GM12878 (cell line): ENCODE data around the gene OR52N1. TPM values are rescaled to one million over a fixed set of nuclear protein-coding genes. Genes with fewer than 3 reads are reported as not detected.
A peak's percentile ranks its signal among the peaks of the same experiment; 100 is the strongest.

Source experiments
- ATAC-seq: fragments of 200-7000 bp; cut with Tn5 transposase; 3 replicates; pipeline ENCODE4 v1.9.1; 2020; ENCODE audit warnings: mild to moderate bottlenecking, moderate library complexity
- BruUV-seq: library from RNA; stranded (reverse); fragments of 400-500 nt; replicated peaks from 2 replicates; lab custom pipeline; 2021; lab: Mats Ljungman, UMichigan
- CTCF ChIA-PET: fragments of 300-600 bp; sonication (Branson Sonifier 250); formaldehyde crosslinking; extraction: SDS; loops from one replicate; lab custom pipeline; 2021; ENCODE audit warnings: inconsistent platforms; lab: Yijun Ruan, JAX
- POLR2A ChIA-PET: fragments of 350-600 bp; formaldehyde crosslinking; extraction: SDS; loops from one replicate; lab custom pipeline; 2021; ENCODE audit warnings: inconsistent platforms; lab: Charles Lee
- RAD21 ChIA-PET: fragments of 300-600 bp; sonication (Branson Sonifier 250); formaldehyde crosslinking; loops from one replicate; lab custom pipeline; 2023; ENCODE audit warnings: antibody characterized with exemption; ENCODE audit not compliant: unreplicated experiment; lab: Charles Lee
- SMC1A ChIA-PET: fragments of 300-600 bp; sonication (Branson Sonifier 250); formaldehyde crosslinking; loops from one replicate; lab custom pipeline; 2023; ENCODE audit not compliant: unreplicated experiment, uncharacterized antibody; lab: Charles Lee
- DNase-seq: peaks from one replicate; pipeline ENCODE4 v3.0.0-alpha.2; 2011; ENCODE audit warnings: low read depth, low spot score
- FAIRE-seq: peaks from 3 replicates; lab custom pipeline; 2011; peaks lifted over from hg19 to GRCh38; lab: Jason Lieb, UNC
- H2AFZ ChIP-seq: 2 replicates; pipeline ENCODE4 v1.6.0; 2011; ENCODE audit warnings: low read depth, low read length, control low read depth; ENCODE audit not compliant: control insufficient read depth
- H3K27ac ChIP-seq: 2 replicates; pipeline ENCODE4 v1.5.1; 2011; ENCODE audit warnings: control low read depth; ENCODE audit not compliant: control insufficient read depth, insufficient read depth
- H3K27me3 ChIP-seq, 2 experiments: replicated peaks in 1 of 2; 2 replicates each; pipeline versions ENCODE4 v1.6.0 to v1.6.1; 2011; ENCODE audit warnings: low read length in 1 of 2; ENCODE audit not compliant: control insufficient read depth in 2 of 2, insufficient read depth in 2 of 2
- H3K36me3 ChIP-seq, 2 experiments: 2 replicates each; pipeline ENCODE4 v1.5.1; 2011; ENCODE audit warnings: low read length in 1 of 2; ENCODE audit not compliant: control insufficient read depth in 2 of 2, insufficient read depth in 2 of 2
- H3K4me1 ChIP-seq: 2 replicates; pipeline ENCODE4 v1.6.1; 2011; ENCODE audit warnings: mild to moderate bottlenecking, low read length, moderate library complexity, mixed read lengths; ENCODE audit not compliant: control insufficient read depth, insufficient read depth
- H3K4me2 ChIP-seq: 2 replicates; pipeline ENCODE4 v1.6.0; 2011; ENCODE audit warnings: control low read depth; ENCODE audit not compliant: control insufficient read depth, insufficient read depth
- H3K4me3 ChIP-seq: fragments of 200-600 bp; sonication (generic); 2 replicates; pipeline ENCODE4 v1.5.1; 2016
- H3K79me2 ChIP-seq: 2 replicates; pipeline ENCODE4 v1.6.0; 2011; ENCODE audit warnings: low read length; ENCODE audit not compliant: control insufficient read depth, insufficient read depth
- H3K9ac ChIP-seq: 2 replicates; pipeline ENCODE4 v1.8.0; 2011; ENCODE audit warnings: low read length, control low read depth, mixed read lengths; ENCODE audit not compliant: control insufficient read depth, insufficient read depth
- H3K9me3 ChIP-seq: replicated peaks from 3 replicates; pipeline ENCODE4 v1.5.1; 2011; ENCODE audit warnings: mild to moderate bottlenecking, low read length; ENCODE audit not compliant: control insufficient read depth, insufficient read depth
- H4K20me1 ChIP-seq: 2 replicates; pipeline ENCODE4 v1.6.0; 2011; ENCODE audit not compliant: control insufficient read depth, insufficient read depth
- CHD1 ChIP-seq: IDR thresholded peaks from 2 replicates; pipeline ENCODE4 v1.6.1; 2012; ENCODE audit warnings: low read depth, low read length, improper control_type of control experiment
- CHD2 ChIP-seq: IDR thresholded peaks from 2 replicates; pipeline ENCODE4 v1.6.1; 2011; ENCODE audit warnings: low read depth, low read length, improper control_type of control experiment, borderline replicate concordance
- CREM ChIP-seq: IDR thresholded peaks from 2 replicates; pipeline ENCODE4 v1.6.1; 2014; ENCODE audit warnings: antibody characterized with exemption, low read depth
- E2F8 ChIP-seq: fragments of 450-650 bp; IDR thresholded peaks from 2 replicates; pipeline ENCODE4 v1.6.1; 2018; ENCODE audit warnings: mild to moderate bottlenecking, low read depth, moderate library complexity; ENCODE audit not compliant: partially characterized antibody
- MXI1 ChIP-seq: fragments of 150-350 bp; IDR thresholded peaks from 2 replicates; pipeline ENCODE4 v1.6.1; 2011; ENCODE audit warnings: low read depth, mild to moderate bottlenecking, inconsistent platforms, low read length, improper control_type of control experiment
- NR2F1 ChIP-seq: fragments of 450-650 bp; conservative IDR thresholded peaks from 2 replicates; pipeline ENCODE4 v1.6.1; 2017; ENCODE audit warnings: mild to moderate bottlenecking
- POLR2A ChIP-seq: IDR thresholded peaks from 2 replicates; pipeline ENCODE4 v1.6.1; 2011; ENCODE audit warnings: low read depth, mild to moderate bottlenecking, low read length
- RCOR1 ChIP-seq: conservative IDR thresholded peaks from 2 replicates; pipeline ENCODE4 v1.6.1; 2012; ENCODE audit warnings: low read depth, low read length, improper control_type of control experiment
- SUPT20H ChIP-seq: IDR thresholded peaks from 2 replicates; pipeline ENCODE4 v1.6.1; 2011; ENCODE audit warnings: low read depth, mild to moderate bottlenecking, low read length, moderate library complexity, borderline replicate concordance; ENCODE audit not compliant: control insufficient read depth
- ZNF217 ChIP-seq: fragments of 450-650 bp; IDR thresholded peaks from 2 replicates; pipeline ENCODE4 v1.6.1; 2017; ENCODE audit warnings: antibody characterized with exemption, mild to moderate bottlenecking
- WGBS: methylation state at CpG from one replicate; pipeline ENCODE4 v1.1.6; 2016; ENCODE audit warnings: low lambda C conversion rate; ENCODE audit not compliant: insufficient replicate concordance, insufficient coverage; ENCODE audit errors: missing lambda C conversion rate; 5-methylcytosine and 5-hydroxymethylcytosine counted together
- in situ Hi-C: fragments of 300-500 bp; cut with MboI; formaldehyde crosslinking; loops from 9 replicates; pipeline ENCODE4 v1.14.3; 2018; ENCODE audit warnings: mixed read lengths
- intact Hi-C: fragments of 100-400 bp; cut with micrococcal nuclease; formaldehyde crosslinking; loops from one replicate; pipeline ENCODE4 v1.14.2; 2022; ENCODE audit not compliant: unreplicated experiment
- polyA plus RNA-seq, 11 experiments: library from polyadenylated mRNA; depleted of rRNA in 4 of 11; unstranded in 6 of 11; stranded (reverse) in 5 of 11; fragments of >200 nt; fragmentation: Nextera tagmentation in 4 of 11; fragmentation: Illumina TruSeq in 1 of 11; extraction: Ambion mirVana in 4 of 11; extraction: Trizol in 1 of 11; gene quantifications; 1 replicate in 1 of 11; 2 replicates in 10 of 11; pipeline versions ENCODE4 v1.2.1 to v1.2.3, GENCODE V29; 2011 to 2016; ENCODE audit warnings: inconsistent platforms in 2 of 11, missing spikeins in 2 of 11, low read depth in 1 of 11
- total RNA-seq, 4 experiments: library from RNA; depleted of rRNA in 3 of 4; stranded (reverse); fragments of >200 nt in 3 of 4; fragmentation: Illumina TruSeq in 1 of 4; extraction: Trizol in 1 of 4; gene quantifications; 2 replicates each; pipeline versions ENCODE4 v1.2.1 to v1.2.3, GENCODE V29; 2013 to 2021
- TF ChIP-seq, protein P1 (sequence below): IDR thresholded peaks from 2 replicates; pipeline ENCODE4 v1.6.1; 2012; ENCODE audit warnings: mild to moderate bottlenecking, low read depth, low read length
- TF ChIP-seq, protein P2 (sequence below): fragments of 150-350 bp; IDR thresholded peaks from 2 replicates; pipeline ENCODE4 v1.6.1; 2014; ENCODE audit warnings: mild to moderate bottlenecking, low read depth, low read length
- TF ChIP-seq, protein P3 (sequence below): fragments of 450-650 bp; formaldehyde crosslinking; IDR thresholded peaks from 2 replicates; pipeline ENCODE4 v1.4.0; 2022; ENCODE audit warnings: mild to moderate bottlenecking, moderate library complexity

Gene OR52N1
- total and polyA plus RNA-seq, 10 of the 15 experiments (the other 5 are each of a cell fraction or from before 2014, with no cell fraction given) = 0.04 TPM; not detected in 9

DNA sequence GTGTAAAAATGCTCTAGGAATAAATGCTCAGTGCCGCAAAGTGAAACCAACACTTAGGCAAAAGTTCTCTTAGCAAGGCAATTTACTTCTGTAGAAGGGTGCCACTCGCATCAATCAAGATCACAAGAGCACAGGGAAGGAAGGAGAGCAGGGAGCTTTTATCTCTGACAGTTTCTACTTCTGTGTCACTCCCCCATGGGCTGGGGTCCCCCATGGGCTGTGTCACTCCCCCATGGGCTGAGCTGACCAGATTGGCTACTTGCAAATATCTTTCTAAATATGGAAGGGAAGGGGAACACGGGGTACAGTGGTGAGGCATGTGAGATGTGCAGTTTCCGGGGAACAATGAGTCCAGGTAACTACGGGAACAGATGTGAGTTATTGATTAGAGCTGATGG lies 18.1 kb upstream of the OR52N1 start:
- ChIA-PET CTCF (interaction anchor here (0.7 to 3.2 kb wide), 15 partner anchors 9 to 544 kb away, joined by 3 to 23 read pairs (median 4); partner anchors contain the start of genes TRIM22 and TRIM5), RAD21 (interaction anchor here (0.8 to 2.3 kb wide), 9 partner anchors 8 to 209 kb away, joined by 3 to 23 read pairs (median 5); partner anchors contain the start of genes TRIM22 and TRIM5), POLR2A (interaction anchor here (0.6 kb wide), 1 partner anchor 182 kb away, joined by 3 read pairs; no protein-coding TSS in a partner anchor), SMC1A (interaction anchor here (0.8 to 3.0 kb wide), 16 partner anchors 9 to 438 kb away, joined by 3 to 19 read pairs (median 4); partner anchors contain the start of gene TRIM5)
- FAIRE-seq (no peak), ATAC-seq (peak; percentile 57), DNase-seq (no peak)
- Histone ChIP-seq H3K4me3 (peak overlapping the region; percentile 68), H4K20me1 (no peaks in the 10 kb centered on the region), H3K9ac (peak overlapping the region; percentile 44), H3K4me2 (peak overlapping the region; percentile 78), H3K36me3 (no peaks in the 10 kb centered on the region), H3K79me2 (no peaks in the 10 kb centered on the region), H3K27me3 (no peaks in the 10 kb centered on the region), H3K27ac (no peak overlapping the region), H3K4me1 (no peaks in the 10 kb centered on the region), H2AFZ (peak overlapping the region; percentile 74), H3K9me3 (no peaks in the 10 kb centered on the region)
- WGBS = 10% methylated on average over 5 of the region's 5 CpGs
- in situ Hi-C loops = loop anchor here (5.0 kb wide), 1 partner anchor 337 kb away; no protein-coding TSS in a partner anchor
- intact Hi-C loops = loop anchor here (2.0 to 5.0 kb wide), 5 partner anchors 82 to 684 kb away; partner anchors contain the start of gene OR51M1
- no TSS peak for BruUV-seq
- no peak for TF ChIP-seq CHD2
- no peak for TF ChIP-seq POLR2A
- TF ChIP-seq ZNF217 = no peak
- TF ChIP-seq E2F8 = no peak
- TF ChIP-seq SUPT20H = no peak
- TF ChIP-seq NR2F1 = no peak
- TF ChIP-seq, protein P1, sequence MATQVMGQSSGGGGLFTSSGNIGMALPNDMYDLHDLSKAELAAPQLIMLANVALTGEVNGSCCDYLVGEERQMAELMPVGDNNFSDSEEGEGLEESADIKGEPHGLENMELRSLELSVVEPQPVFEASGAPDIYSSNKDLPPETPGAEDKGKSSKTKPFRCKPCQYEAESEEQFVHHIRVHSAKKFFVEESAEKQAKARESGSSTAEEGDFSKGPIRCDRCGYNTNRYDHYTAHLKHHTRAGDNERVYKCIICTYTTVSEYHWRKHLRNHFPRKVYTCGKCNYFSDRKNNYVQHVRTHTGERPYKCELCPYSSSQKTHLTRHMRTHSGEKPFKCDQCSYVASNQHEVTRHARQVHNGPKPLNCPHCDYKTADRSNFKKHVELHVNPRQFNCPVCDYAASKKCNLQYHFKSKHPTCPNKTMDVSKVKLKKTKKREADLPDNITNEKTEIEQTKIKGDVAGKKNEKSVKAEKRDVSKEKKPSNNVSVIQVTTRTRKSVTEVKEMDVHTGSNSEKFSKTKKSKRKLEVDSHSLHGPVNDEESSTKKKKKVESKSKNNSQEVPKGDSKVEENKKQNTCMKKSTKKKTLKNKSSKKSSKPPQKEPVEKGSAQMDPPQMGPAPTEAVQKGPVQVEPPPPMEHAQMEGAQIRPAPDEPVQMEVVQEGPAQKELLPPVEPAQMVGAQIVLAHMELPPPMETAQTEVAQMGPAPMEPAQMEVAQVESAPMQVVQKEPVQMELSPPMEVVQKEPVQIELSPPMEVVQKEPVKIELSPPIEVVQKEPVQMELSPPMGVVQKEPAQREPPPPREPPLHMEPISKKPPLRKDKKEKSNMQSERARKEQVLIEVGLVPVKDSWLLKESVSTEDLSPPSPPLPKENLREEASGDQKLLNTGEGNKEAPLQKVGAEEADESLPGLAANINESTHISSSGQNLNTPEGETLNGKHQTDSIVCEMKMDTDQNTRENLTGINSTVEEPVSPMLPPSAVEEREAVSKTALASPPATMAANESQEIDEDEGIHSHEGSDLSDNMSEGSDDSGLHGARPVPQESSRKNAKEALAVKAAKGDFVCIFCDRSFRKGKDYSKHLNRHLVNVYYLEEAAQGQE = no peak
- TF ChIP-seq CHD1 = no peak
- TF ChIP-seq, protein P2, sequence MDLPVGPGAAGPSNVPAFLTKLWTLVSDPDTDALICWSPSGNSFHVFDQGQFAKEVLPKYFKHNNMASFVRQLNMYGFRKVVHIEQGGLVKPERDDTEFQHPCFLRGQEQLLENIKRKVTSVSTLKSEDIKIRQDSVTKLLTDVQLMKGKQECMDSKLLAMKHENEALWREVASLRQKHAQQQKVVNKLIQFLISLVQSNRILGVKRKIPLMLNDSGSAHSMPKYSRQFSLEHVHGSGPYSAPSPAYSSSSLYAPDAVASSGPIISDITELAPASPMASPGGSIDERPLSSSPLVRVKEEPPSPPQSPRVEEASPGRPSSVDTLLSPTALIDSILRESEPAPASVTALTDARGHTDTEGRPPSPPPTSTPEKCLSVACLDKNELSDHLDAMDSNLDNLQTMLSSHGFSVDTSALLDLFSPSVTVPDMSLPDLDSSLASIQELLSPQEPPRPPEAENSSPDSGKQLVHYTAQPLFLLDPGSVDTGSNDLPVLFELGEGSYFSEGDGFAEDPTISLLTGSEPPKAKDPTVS = no peak
- TF ChIP-seq, protein P3, sequence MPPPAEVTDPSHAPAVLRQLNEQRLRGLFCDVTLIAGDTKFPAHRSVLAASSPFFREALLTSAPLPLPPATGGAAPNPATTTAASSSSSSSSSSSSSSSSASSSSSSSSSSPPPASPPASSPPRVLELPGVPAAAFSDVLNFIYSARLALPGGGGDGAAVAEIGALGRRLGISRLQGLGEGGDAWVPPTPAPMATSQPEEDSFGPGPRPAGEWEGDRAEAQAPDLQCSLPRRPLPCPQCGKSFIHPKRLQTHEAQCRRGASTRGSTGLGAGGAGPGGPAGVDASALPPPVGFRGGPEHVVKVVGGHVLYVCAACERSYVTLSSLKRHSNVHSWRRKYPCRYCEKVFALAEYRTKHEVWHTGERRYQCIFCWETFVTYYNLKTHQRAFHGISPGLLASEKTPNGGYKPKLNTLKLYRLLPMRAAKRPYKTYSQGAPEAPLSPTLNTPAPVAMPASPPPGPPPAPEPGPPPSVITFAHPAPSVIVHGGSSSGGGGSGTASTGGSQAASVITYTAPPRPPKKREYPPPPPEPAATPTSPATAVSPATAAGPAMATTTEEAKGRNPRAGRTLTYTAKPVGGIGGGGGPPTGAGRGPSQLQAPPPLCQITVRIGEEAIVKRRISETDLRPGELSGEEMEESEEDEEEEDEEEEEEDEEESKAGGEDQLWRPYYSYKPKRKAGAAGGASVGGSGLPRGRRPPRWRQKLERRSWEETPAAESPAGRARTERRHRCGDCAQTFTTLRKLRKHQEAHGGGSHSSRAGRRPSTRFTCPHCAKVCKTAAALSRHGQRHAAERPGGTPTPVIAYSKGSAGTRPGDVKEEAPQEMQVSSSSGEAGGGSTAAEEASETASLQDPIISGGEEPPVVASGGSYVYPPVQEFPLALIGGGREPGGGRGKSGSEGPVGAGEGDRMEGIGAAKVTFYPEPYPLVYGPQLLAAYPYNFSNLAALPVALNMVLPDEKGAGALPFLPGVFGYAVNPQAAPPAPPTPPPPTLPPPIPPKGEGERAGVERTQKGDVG (CRISPR knock-in tag) = no peak
- no peak for TF ChIP-seq MXI1
- TF ChIP-seq RCOR1 = no peak
- TF ChIP-seq CREM = no peak
